SHP77 (cell line): Measurements from ENCODE around the gene PPP4R2.
"Not testable (repeated sequence)": the region's sequence is repeated elsewhere in the genome, so short reads cannot be mapped to it uniquely, and the experiment has no call there.

Experiments
- DNase-seq, 2 experiments: peaks; one replicate each; lab custom pipeline; 2025; lab: John Stamatoyannopoulos, UW

Gene PPP4R2

GRCh38 chr3:72977060-72977808, 19.4 kb upstream of the PPP4R2 start:
- no peak for DNase-seq

GRCh38 chr3:72982609-72983366, 13.8 kb upstream of the PPP4R2 start:
- DNase-seq: no peak

GRCh38 chr3:72985576-72985975, 11.0 kb upstream of the PPP4R2 start:
- no peak for DNase-seq

GRCh38 chr3:72990701-72991395, 5.8 kb upstream of the PPP4R2 start:
- no peak for DNase-seq

- no peak for DNase-seq
These were observed 5.1 kb upstream of the PPP4R2 start for GRCh38 chr3:72991522-72991921.

GRCh38 chr3:72993391-72993790, 3.2 kb upstream of the PPP4R2 start:
- no peak for DNase-seq

GRCh38 chr3:72995337-72995736, 1.3 kb upstream of the PPP4R2 start:
- no peak for DNase-seq

- DNase-seq: no peak
These were observed 514 bp upstream of the PPP4R2 start for GRCh38 chr3:72996121-72996472.

GRCh38 chr3:72997421-72997961, 880 bp downstream of the PPP4R2 start:
- DNase-seq: peak; percentile 22 to 31

GRCh38 chr3:72998466-72998865, 1.9 kb downstream of the PPP4R2 start:
- no peak for DNase-seq

GRCh38 chr3:72999951-73000350, 3.3 kb downstream of the PPP4R2 start:
- no peak for DNase-seq

GRCh38 chr3:73003050-73003449, 6.4 kb downstream of the PPP4R2 start:
- not testable (repeated sequence) for DNase-seq

- no peak for DNase-seq
These were observed 7.7 kb downstream of the PPP4R2 start for GRCh38 chr3:73004316-73004715.

GRCh38 chr3:73007992-73008712, 11.5 kb downstream of the PPP4R2 start:
- DNase-seq: no peak

- no peak for DNase-seq
These were observed 12.4 kb downstream of the PPP4R2 start for GRCh38 chr3:73009008-73009407.

- DNase-seq: no peak
These were observed 13.1 kb downstream of the PPP4R2 start for GRCh38 chr3:73009750-73010149.

GRCh38 chr3:73010158-73010557, 13.5 kb downstream of the PPP4R2 start:
- no peak for DNase-seq

- no peak for DNase-seq
These were observed 21.7 kb downstream of the PPP4R2 start for GRCh38 chr3:73018298-73018697.

- no peak for DNase-seq
These were observed 22.3 kb downstream of the PPP4R2 start for GRCh38 chr3:73018790-73019441.

- DNase-seq: no peak
These were observed 24.8 kb downstream of the PPP4R2 start for GRCh38 chr3:73021301-73021835.

- DNase-seq: no peak
These were observed 28.2 kb downstream of the PPP4R2 start for GRCh38 chr3:73024836-73025235.
